HG03139 (cell line): ENCODE results near the gene CASP8.
"Not testable (repeated sequence)": the region's sequence is repeated elsewhere in the genome, so short reads cannot be mapped to it uniquely, and the experiment has no call there.

Source experiments
- ATAC-seq: cut with Tn5 transposase; IDR thresholded peaks from one replicate; pipeline ENCODE4 v1.9.1; 2021; ENCODE audit not compliant: unreplicated experiment

Gene CASP8

GRCh38 chr2:201260302-201260800, at the start of gene CASP8:
CASP8 (plus strand) TSS chr2:201260536; CDS start chr2:201266487, 5,951 bp downstream.
- ATAC-seq = peak; percentile 28

- ATAC-seq = no peak
Measured at GRCh38 chr2:201215963-201216362, 44.4 kb upstream of the CASP8 start.

GRCh38 chr2:201216918-201217317, 43.4 kb upstream of the CASP8 start:
- ATAC-seq = no peak

- no peak for ATAC-seq
Measured at GRCh38 chr2:201218780-201219179, 41.6 kb upstream of the CASP8 start.

- ATAC-seq = no peak
Measured at GRCh38 chr2:201219328-201220096, 40.8 kb upstream of the CASP8 start.

GRCh38 chr2:201220102-201220570, 40.2 kb upstream of the CASP8 start:
- no peak for ATAC-seq

- ATAC-seq = peak; percentile 78
Measured at GRCh38 chr2:201223089-201224073, 37.0 kb upstream of the CASP8 start.

GRCh38 chr2:201228271-201228911, 31.9 kb upstream of the CASP8 start:
- no peak for ATAC-seq

- ATAC-seq = no peak
Measured at GRCh38 chr2:201228912-201229290, 31.4 kb upstream of the CASP8 start.

GRCh38 chr2:201231781-201232466, 28.4 kb upstream of the CASP8 start:
- no peak for ATAC-seq

- no peak for ATAC-seq
Measured at GRCh38 chr2:201232467-201232815, 27.9 kb upstream of the CASP8 start.

- peak; percentile 85 for ATAC-seq
Measured at GRCh38 chr2:201233192-201233811, 27.0 kb upstream of the CASP8 start.

- ATAC-seq = peak; percentile 23
Measured at GRCh38 chr2:201233812-201234662, 26.3 kb upstream of the CASP8 start.

GRCh38 chr2:201234663-201235135, 25.6 kb upstream of the CASP8 start:
- no peak for ATAC-seq

- no peak for ATAC-seq
Measured at GRCh38 chr2:201235860-201236811, 24.2 kb upstream of the CASP8 start.

- no peak for ATAC-seq
Measured at GRCh38 chr2:201237486-201238123, 22.7 kb upstream of the CASP8 start.

- not testable (repeated sequence) for ATAC-seq
Measured at GRCh38 chr2:201239167-201239935, 21.0 kb upstream of the CASP8 start.
